Activated naive CD4-positive, alpha-beta T cell treated with anti-CD3 and anti-CD28 coated beads, Interleukin-2, amount 50 U/mL, for 72 hours (primary cell): ENCODE data around the gene OLFML2A. TPM values are rescaled to one million over a fixed set of nuclear protein-coding genes. Genes with fewer than 3 reads are reported as not detected.

Experiments used
- ATAC-seq, 2 donors: fragments of 150-1000 bp; cut with Tn5 transposase; 2 replicates each; pipeline ENCODE4 v1.10.0; 2021; ENCODE audit warnings: mild to moderate bottlenecking in 2 of 2, moderate library complexity in 2 of 2
- DNase-seq, 2 donors: peaks; one replicate each; pipeline ENCODE4 v3.0.0; 2021 to 2022; ENCODE audit warnings: low spot score in 2 of 2
- H3K27ac Mint-ChIP-seq, 2 donors: one replicate each; pipeline ENCODE4 v1.8.0; 2022; ENCODE audit warnings: mild to moderate bottlenecking in 2 of 2, mixed read lengths in 2 of 2
- H3K36me3 Mint-ChIP-seq, 2 donors: one replicate each; pipeline ENCODE4 v1.8.0; 2022; ENCODE audit warnings: mixed read lengths in 2 of 2
- H3K9me3 Mint-ChIP-seq, 2 donors: one replicate each; pipeline ENCODE4 v1.8.0; 2022; ENCODE audit warnings: mixed read lengths in 2 of 2
- total RNA-seq, 2 donors: library from RNA; stranded (reverse); gene quantifications; one replicate each; pipeline ENCODE4 v1.2.3, GENCODE V29; 2022

The OLFML2A gene
- total RNA-seq, 2 donors from 2014 or later: not detected

- Mint-ChIP-seq H3K27ac (no peak overlapping the region), H3K36me3 (no peaks in the 10 kb centered on the region), H3K9me3 (no peaks in the 10 kb centered on the region)
- ATAC-seq: no peak
- DNase-seq: peak in 1 of 2 donors; percentile 45
Measured at GRCh38 chr9:124782661-124783574, 6.0 kb downstream of the OLFML2A start.

GRCh38 chr9:124783830-124784229 is 6.9 kb downstream of the OLFML2A start:
- DNase-seq (no peak), ATAC-seq (no peak)
- H3K27ac Mint-ChIP-seq: no peak overlapping the region
- H3K9me3 Mint-ChIP-seq: no peaks in the 10 kb centered on the region
- H3K36me3 Mint-ChIP-seq: no peaks in the 10 kb centered on the region

GRCh38 chr9:124784509-124784908 is 7.6 kb downstream of the OLFML2A start:
- H3K27ac Mint-ChIP-seq: no peak overlapping the region
- H3K36me3 Mint-ChIP-seq: no peaks in the 10 kb centered on the region
- no peak for ATAC-seq
- no peak for DNase-seq
- H3K9me3 Mint-ChIP-seq: no peaks in the 10 kb centered on the region

- ATAC-seq (no peak), DNase-seq (peak in 1 of 2 donors; percentile 18)
- Mint-ChIP-seq H3K36me3 (no peaks in the 10 kb centered on the region), H3K27ac (no peak overlapping the region), H3K9me3 (no peaks in the 10 kb centered on the region)
Measured at GRCh38 chr9:124786881-124787573, 10.1 kb downstream of the OLFML2A start.

GRCh38 chr9:124788542-124789217 is 11.7 kb downstream of the OLFML2A start:
- Mint-ChIP-seq H3K27ac (no peak overlapping the region), H3K36me3 (no peaks in the 10 kb centered on the region), H3K9me3 (no peaks in the 10 kb centered on the region)
- ATAC-seq (no peak), DNase-seq (peak in 1 of 2 donors; percentile 21)

GRCh38 chr9:124789531-124789930 is 12.6 kb downstream of the OLFML2A start:
- ATAC-seq: no peak

GRCh38 chr9:124790301-124790700 is 13.4 kb downstream of the OLFML2A start:
- H3K9me3 Mint-ChIP-seq: no peaks in the 10 kb centered on the region
- ATAC-seq (no peak), DNase-seq (no peak)
- H3K27ac Mint-ChIP-seq: no peak overlapping the region
- H3K36me3 Mint-ChIP-seq: no peaks in the 10 kb centered on the region

More at GRCh38 chr9:124789531-124789930, 12.6 kb downstream of the OLFML2A start:
- Mint-ChIP-seq H3K27ac (no peak overlapping the region), H3K9me3 (no peaks in the 10 kb centered on the region), H3K36me3 (no peaks in the 10 kb centered on the region)
- DNase-seq: no peak

GRCh38 chr9:124790801-124791505 is 14.0 kb downstream of the OLFML2A start:
- Mint-ChIP-seq H3K9me3 (no peaks in the 10 kb centered on the region), H3K27ac (no peak overlapping the region), H3K36me3 (no peaks in the 10 kb centered on the region)

GRCh38 chr9:124792257-124793014 is 15.5 kb downstream of the OLFML2A start:
- Mint-ChIP-seq H3K27ac (no peak overlapping the region), H3K9me3 (no peaks in the 10 kb centered on the region), H3K36me3 (no peaks in the 10 kb centered on the region)
- ATAC-seq: no peak
- DNase-seq: no peak

More at GRCh38 chr9:124790801-124791505, 14.0 kb downstream of the OLFML2A start:
- DNase-seq (no peak), ATAC-seq (no peak)

GRCh38 chr9:124793015-124793541 is 16.1 kb downstream of the OLFML2A start:
- Mint-ChIP-seq H3K36me3 (no peaks in the 10 kb centered on the region), H3K9me3 (no peaks in the 10 kb centered on the region), H3K27ac (no peak overlapping the region)
- no peak for DNase-seq
- ATAC-seq: no peak

GRCh38 chr9:124794902-124795491 is 18.1 kb downstream of the OLFML2A start:
- Mint-ChIP-seq H3K36me3 (no peaks in the 10 kb centered on the region), H3K9me3 (no peaks in the 10 kb centered on the region), H3K27ac (no peak overlapping the region)
- DNase-seq (no peak), ATAC-seq (no peak)

- no peak for ATAC-seq
Measured at GRCh38 chr9:124795881-124796431, 19.0 kb downstream of the OLFML2A start.

GRCh38 chr9:124797343-124798103 is 20.6 kb downstream of the OLFML2A start:
- ATAC-seq: no peak
- H3K27ac Mint-ChIP-seq: no peak overlapping the region

More at GRCh38 chr9:124795881-124796431, 19.0 kb downstream of the OLFML2A start:
- no peaks in the 10 kb centered on the region for H3K9me3 Mint-ChIP-seq
- H3K27ac Mint-ChIP-seq: no peak overlapping the region
- DNase-seq: no peak
- H3K36me3 Mint-ChIP-seq: no peaks in the 10 kb centered on the region

GRCh38 chr9:124799274-124800006 is 22.5 kb downstream of the OLFML2A start:
- DNase-seq: no peak
- H3K27ac Mint-ChIP-seq: no peak overlapping the region
- no peaks in the 10 kb centered on the region for H3K9me3 Mint-ChIP-seq
- ATAC-seq: no peak
- H3K36me3 Mint-ChIP-seq: no peaks in the 10 kb centered on the region

More at GRCh38 chr9:124797343-124798103, 20.6 kb downstream of the OLFML2A start:
- Mint-ChIP-seq H3K9me3 (no peaks in the 10 kb centered on the region), H3K36me3 (no peaks in the 10 kb centered on the region)
- no peak for DNase-seq
